ENCODE measurements around the gene ANKRD44.

ANKRD44 gene

GRCh38 chr2:197269815-197270214 lies 40.8 kb downstream of the ANKRD44 start:
- Histone ChIP-seq H3K4me3 (ENCODE audit: low read depth, low read length) (no peak overlapping the region), H3K36me3 (replicated peaks) (no peaks in the 10 kb centered on the region), H3K27ac (no peak overlapping the region), H3K27me3 (replicated peaks) (no peaks in the 10 kb centered on the region)
- TF ChIP-seq CTCF (IDR thresholded peaks at IDR 0.05; ENCODE audit: low read depth, low read length, missing control alignments) = no peak
- DNase-seq = no peak
- in situ Hi-C loops (cut with HindIII; ENCODE audit: low pct_ligation_motif_present, low sequenced_read_pairs) = no loop called here

GRCh38 chr2:197268786-197269584 lies 41.6 kb downstream of the ANKRD44 start:
- no peak overlapping the region for H3K27ac ChIP-seq
- H3K36me3 ChIP-seq (replicated peaks) = no peaks in the 10 kb centered on the region
- no peak overlapping the region for H3K4me3 ChIP-seq (ENCODE audit: low read depth, low read length)
- no peak for DNase-seq
- in situ Hi-C loops (cut with HindIII; ENCODE audit: low pct_ligation_motif_present, low sequenced_read_pairs) = no loop called here
- no peaks in the 10 kb centered on the region for H3K27me3 ChIP-seq (replicated peaks)
- TF ChIP-seq CTCF (IDR thresholded peaks at IDR 0.05; ENCODE audit: low read depth, low read length, missing control alignments) = no peak

- DNase-seq = no peak
- Histone ChIP-seq H3K4me3 (ENCODE audit: low read depth, low read length) (no peak overlapping the region), H3K27me3 (replicated peaks) (no peaks in the 10 kb centered on the region), H3K27ac (no peak overlapping the region), H3K36me3 (replicated peaks) (no peaks in the 10 kb centered on the region)
- TF ChIP-seq CTCF (IDR thresholded peaks at IDR 0.05; ENCODE audit: low read depth, low read length, missing control alignments) = no peak
- in situ Hi-C loops (cut with HindIII; ENCODE audit: low pct_ligation_motif_present, low sequenced_read_pairs) = no loop called here
Measured at GRCh38 chr2:197266477-197266876, 44.1 kb downstream of the ANKRD44 start.

- H3K27ac ChIP-seq = no peak overlapping the region
- H3K4me3 ChIP-seq (ENCODE audit: low read depth, low read length) = no peak overlapping the region
- no peaks in the 10 kb centered on the region for H3K27me3 ChIP-seq (replicated peaks)
- in situ Hi-C loops (cut with HindIII; ENCODE audit: low pct_ligation_motif_present, low sequenced_read_pairs) = no loop called here
- no peak for TF ChIP-seq CTCF (IDR thresholded peaks at IDR 0.05; ENCODE audit: low read depth, low read length, missing control alignments)
- DNase-seq = no peak
- H3K36me3 ChIP-seq (replicated peaks) = no peaks in the 10 kb centered on the region
Measured at GRCh38 chr2:197265924-197266323, 44.7 kb downstream of the ANKRD44 start.

GRCh38 chr2:197265036-197265435 lies 45.5 kb downstream of the ANKRD44 start:
- no peak overlapping the region for H3K4me3 ChIP-seq (ENCODE audit: low read depth, low read length)
- DNase-seq = no peak
- H3K27ac ChIP-seq = no peak overlapping the region
- no peaks in the 10 kb centered on the region for H3K27me3 ChIP-seq (replicated peaks)
- TF ChIP-seq CTCF (IDR thresholded peaks at IDR 0.05; ENCODE audit: low read depth, low read length, missing control alignments) = no peak
- no peaks in the 10 kb centered on the region for H3K36me3 ChIP-seq (replicated peaks)
- in situ Hi-C loops (cut with HindIII; ENCODE audit: low pct_ligation_motif_present, low sequenced_read_pairs) = no loop called here

GRCh38 chr2:197264332-197264731 lies 46.2 kb downstream of the ANKRD44 start:
- Histone ChIP-seq H3K27ac (no peak overlapping the region), H3K36me3 (replicated peaks) (no peaks in the 10 kb centered on the region), H3K4me3 (ENCODE audit: low read depth, low read length) (no peak overlapping the region), H3K27me3 (replicated peaks) (no peaks in the 10 kb centered on the region)
- no peak for DNase-seq
- no peak for TF ChIP-seq CTCF (IDR thresholded peaks at IDR 0.05; ENCODE audit: low read depth, low read length, missing control alignments)
- in situ Hi-C loops (cut with HindIII; ENCODE audit: low pct_ligation_motif_present, low sequenced_read_pairs) = no loop called here

All from brain microvascular endothelial cell (primary cell).